SK-N-MC (cell line): ENCODE results near the gene ARL3.
"Not testable (repeated sequence)": the region's sequence is repeated elsewhere in the genome, so short reads cannot be mapped to it uniquely, and the experiment has no call there.

ENCODE experiments used
- DNase-seq: peaks from one replicate; pipeline ENCODE4 v3.0.0-alpha.2; 2011; ENCODE audit warnings: low read depth, low spot score
- H3K27ac ChIP-seq: fragments of 200-600 bp; sonication (generic); 2 replicates; pipeline ENCODE4 v1.5.1; 2016; ENCODE audit warnings: mixed run types
- H3K36me3 ChIP-seq: fragments of 200-600 bp; sonication (generic); 2 replicates; pipeline ENCODE4 v1.6.1; 2017; ENCODE audit warnings: antibody characterized with exemption, low read length, mixed read lengths; ENCODE audit not compliant: insufficient read depth
- H3K4me3 ChIP-seq: fragments of 200-600 bp; sonication (generic); 2 replicates; pipeline ENCODE4 v1.5.1; 2016
- H3K9ac ChIP-seq: fragments of 200-600 bp; sonication (generic); 2 replicates; pipeline ENCODE4 v1.8.0; 2017; ENCODE audit warnings: mixed run types, mixed read lengths; ENCODE audit not compliant: insufficient read length
- H3K9me3 ChIP-seq: fragments of 200-600 bp; sonication (generic); 2 replicates; pipeline ENCODE4 v1.6.1; 2017; ENCODE audit warnings: low read depth, mild to moderate bottlenecking, antibody characterized with exemption, low read length, moderate library complexity, mixed read lengths
- EZH2 ChIP-seq: fragments of 200-600 bp; sonication (generic); IDR thresholded peaks from one replicate; pipeline ENCODE4 v1.6.1; 2017; ENCODE audit warnings: antibody characterized with exemption
- FOXP2 ChIP-seq: optimal IDR thresholded peaks from 2 replicates; pipeline ENCODE3; 2011; ENCODE audit warnings: mild to moderate bottlenecking, moderate library complexity; ENCODE audit not compliant: insufficient read depth; ENCODE audit errors: extremely low read length, control extremely low read depth
- POLR2AphosphoS5 ChIP-seq: IDR thresholded peaks from 2 replicates; pipeline ENCODE4 v1.6.1; 2012; ENCODE audit warnings: mild to moderate bottlenecking, low read depth, low read length, borderline replicate concordance

ARL3 gene

GRCh38 chr10:102753718-102754117 is 39.5 kb upstream of the ARL3 start:
- DNase-seq: no peak
- Histone ChIP-seq H3K4me3 (no peak overlapping the region), H3K27ac (peak overlapping the region; percentile 54; the same call in 1 of the 2 replicates), H3K9ac (no peak overlapping the region), H3K9me3 (no peaks in the 10 kb centered on the region), H3K36me3 (no peaks in the 10 kb centered on the region)
- TF ChIP-seq EZH2 (no peak), POLR2AphosphoS5 (no peak), FOXP2 (no peak)

GRCh38 chr10:102752934-102753664 is 38.9 kb upstream of the ARL3 start:
- Histone ChIP-seq H3K9ac (no peak overlapping the region), H3K27ac (peak overlapping the region; percentile 54; the same call in 1 of the 2 replicates), H3K36me3 (no peaks in the 10 kb centered on the region), H3K4me3 (no peak overlapping the region), H3K9me3 (no peaks in the 10 kb centered on the region)
- TF ChIP-seq POLR2AphosphoS5 (no peak), EZH2 (no peak), FOXP2 (no peak)
- DNase-seq: no peak

- Histone ChIP-seq H3K4me3 (no peak overlapping the region), H3K9me3 (no peaks in the 10 kb centered on the region), H3K27ac (no peak overlapping the region), H3K36me3 (no peaks in the 10 kb centered on the region), H3K9ac (no peak overlapping the region)
- DNase-seq: no peak
- TF ChIP-seq POLR2AphosphoS5 (no peak), FOXP2 (no peak), EZH2 (no peak)
Observed at GRCh38 chr10:102752266-102752930, 38.2 kb upstream of the ARL3 start.

- Histone ChIP-seq H3K9me3 (no peaks in the 10 kb centered on the region), H3K27ac (no peak overlapping the region), H3K36me3 (no peaks in the 10 kb centered on the region), H3K4me3 (peak overlapping the region; percentile 80), H3K9ac (no peak overlapping the region)
- TF ChIP-seq FOXP2 (no peak), EZH2 (no peak), POLR2AphosphoS5 (no peak)
- no peak for DNase-seq
Observed at GRCh38 chr10:102745157-102745556, 31.0 kb upstream of the ARL3 start.

GRCh38 chr10:102744374-102745051 is 30.3 kb upstream of the ARL3 start:
- DNase-seq: no peak
- Histone ChIP-seq H3K36me3 (no peaks in the 10 kb centered on the region), H3K9me3 (no peaks in the 10 kb centered on the region), H3K27ac (no peak overlapping the region), H3K9ac (peak overlapping the region; percentile 81), H3K4me3 (peak overlapping the region; percentile 80)
- TF ChIP-seq POLR2AphosphoS5: no peak

- no peaks in the 10 kb centered on the region for H3K9me3 ChIP-seq
- no peak for TF ChIP-seq EZH2
- no peak for TF ChIP-seq FOXP2
- no peak; the same call in 1 of the 2 replicates for TF ChIP-seq POLR2AphosphoS5
- H3K4me3 ChIP-seq: peak within 1 kb of the TSS; percentile 80
- H3K27ac ChIP-seq: no peak within 1 kb of the TSS
- DNase-seq: peak; percentile 91
- H3K9ac ChIP-seq: peak within 1 kb of the TSS; percentile 81
- H3K36me3 ChIP-seq: no peaks in the 10 kb centered on the region
Observed at GRCh38 chr10:102743588-102744373, 29.6 kb upstream of the ARL3 start, which contains the start of gene WBP1L. Gene WBP1L (plus strand): TSS chr10:102743948. CDS start chr10:102744054, 106 bp downstream.

- Histone ChIP-seq H3K4me3 (peak overlapping the region; percentile 69), H3K27ac (no peak overlapping the region)
Observed at GRCh38 chr10:102743078-102743587, 28.9 kb upstream of the ARL3 start.

GRCh38 chr10:102742313-102742712 is 28.1 kb upstream of the ARL3 start:
- H3K36me3 ChIP-seq, H3K9me3 ChIP-seq, H3K27ac ChIP-seq, H3K4me3 ChIP-seq, H3K9ac ChIP-seq, DNase-seq: not testable (repeated sequence)

More at GRCh38 chr10:102743078-102743587, 28.9 kb upstream of the ARL3 start:
- no peak for DNase-seq
- no peak overlapping the region for H3K9ac ChIP-seq
- H3K9me3 ChIP-seq: no peaks in the 10 kb centered on the region
- no peak for TF ChIP-seq FOXP2
- TF ChIP-seq POLR2AphosphoS5: no peak
- no peak for TF ChIP-seq EZH2
- H3K36me3 ChIP-seq: no peaks in the 10 kb centered on the region
